PC-3 (cell line): ENCODE data around the gene PCBP1. TPM values are rescaled to one million over a fixed set of nuclear protein-coding genes. Genes with fewer than 3 reads are reported as not detected.

Experiments used
- ATAC-seq: fragments of 200-7000 bp; cut with Tn5 transposase; 2 replicates; pipeline ENCODE4 v1.9.1; 2020; ENCODE audit warnings: mild to moderate bottlenecking, moderate library complexity
- BruUV-seq: library from RNA; stranded (reverse); fragments of 400-500 nt; replicated peaks from 2 replicates; lab custom pipeline; 2021; lab: Mats Ljungman, UMichigan
- CTCF ChIA-PET: fragments of 300-600 bp; sonication (Branson Sonifier 250); formaldehyde crosslinking; loops from one replicate; lab custom pipeline; 2022; ENCODE audit warnings: antibody characterized with exemption; lab: Charles Lee
- POLR2A ChIA-PET: fragments of 300-600 bp; sonication (Branson Sonifier 250); formaldehyde crosslinking; loops from one replicate; lab custom pipeline; 2022; ENCODE audit warnings: antibody characterized with exemption; ENCODE audit not compliant: unreplicated experiment; lab: Charles Lee
- DNase-seq: peaks from one replicate; pipeline ENCODE4 v3.0.0-alpha.2; 2015
- H2AFZ ChIP-seq: fragments of 300-600 bp; sonication (generic); 2 replicates; pipeline ENCODE4 v1.6.0; 2016; ENCODE audit warnings: antibody characterized with exemption, low read length
- H3F3A ChIP-seq: fragments of 300-600 bp; sonication (generic); one replicate; pipeline ENCODE4 v1.6.0; 2017; ENCODE audit warnings: antibody characterized with exemption, low read length, control low read depth, mild to moderate bottlenecking; ENCODE audit not compliant: unreplicated experiment
- H3K27ac ChIP-seq: fragments of 300-600 bp; sonication (generic); 2 replicates; pipeline ENCODE4 v1.5.1; 2016; ENCODE audit warnings: mild to moderate bottlenecking, low read length
- H3K27me3 ChIP-seq: fragments of 300-600 bp; sonication (generic); 2 replicates; pipeline ENCODE4 v1.6.1; 2016; ENCODE audit warnings: low read length, mixed read lengths
- H3K36me3 ChIP-seq: fragments of 300-600 bp; sonication (generic); 2 replicates; pipeline ENCODE4 v1.6.1; 2016; ENCODE audit warnings: low read depth, mixed run types, low read length, mixed read lengths
- H3K4me1 ChIP-seq: fragments of 300-600 bp; sonication (generic); 2 replicates; pipeline ENCODE4 v1.5.1; 2016; ENCODE audit warnings: low read length; ENCODE audit not compliant: insufficient read depth
- H3K4me2 ChIP-seq: fragments of 300-600 bp; sonication (generic); 2 replicates; pipeline ENCODE4 v1.6.0; 2016; ENCODE audit warnings: low read length
- H3K4me3 ChIP-seq: fragments of 300-600 bp; sonication (generic); 2 replicates; pipeline ENCODE4 v1.5.1; 2016; ENCODE audit warnings: mild to moderate bottlenecking, low read length, mixed read lengths
- H3K79me2 ChIP-seq: fragments of 300-600 bp; sonication (generic); 2 replicates; pipeline ENCODE4 v1.6.1; 2017; ENCODE audit warnings: low read length, mixed read lengths
- H3K9ac ChIP-seq: fragments of 300-600 bp; sonication (generic); 2 replicates; pipeline ENCODE4 v1.6.0; 2016; ENCODE audit warnings: mild to moderate bottlenecking, low read length
- H3K9me2 ChIP-seq: fragments of 300-600 bp; sonication (generic); replicated peaks from 2 replicates; pipeline ENCODE4 v1.6.1; 2016; ENCODE audit warnings: mixed run types, low read length, mixed read lengths
- H3K9me3 ChIP-seq: fragments of 300-600 bp; sonication (generic); 2 replicates; pipeline ENCODE4 v1.6.1; 2016; ENCODE audit warnings: low read length, mixed read lengths
- H4K20me1 ChIP-seq: fragments of 300-600 bp; sonication (generic); 2 replicates; pipeline ENCODE4 v1.6.1; 2016; ENCODE audit warnings: low read length, mixed read lengths
- CTCF ChIP-seq: fragments of 300-600 bp; sonication (generic); conservative IDR thresholded peaks from 2 replicates; pipeline ENCODE4 v1.5.1; 2017; ENCODE audit warnings: antibody characterized with exemption, low read depth, mild to moderate bottlenecking, low read length
- EZH2 ChIP-seq: fragments of 300-600 bp; sonication (generic); IDR thresholded peaks from one replicate; pipeline ENCODE4 v1.6.1; 2017; ENCODE audit warnings: antibody characterized with exemption, mild to moderate bottlenecking, low read length; ENCODE audit not compliant: unreplicated experiment
- EZH2phosphoT487 ChIP-seq: fragments of 300-600 bp; sonication (generic); IDR thresholded peaks from 2 replicates; pipeline ENCODE4 v1.6.1; 2018; ENCODE audit warnings: mild to moderate bottlenecking, antibody characterized with exemption, low read length, borderline replicate concordance
- intact Hi-C: fragments of 100-400 bp; cut with micrococcal nuclease; formaldehyde crosslinking; loops from 2 replicates; pipeline ENCODE4 v1.9.0; 2023
- total RNA-seq: library from RNA; depleted of rRNA; stranded (reverse); fragments of >200 nt; gene quantifications from 2 replicates; pipeline ENCODE4 v1.2.3, GENCODE V29; 2014

Gene PCBP1
- total RNA-seq, 1 experiment from 2014 or later, result 39.2 TPM

- no peaks in the 10 kb centered on the region for H3K9me3 ChIP-seq
- intact Hi-C loops, result no loop called here
- DNase-seq, result no peak
- H3F3A ChIP-seq, result no peaks in the 10 kb centered on the region
- TF ChIP-seq EZH2 (no peak), EZH2phosphoT487 (no peak), CTCF (no peak)
- H3K79me2 ChIP-seq, result no peaks in the 10 kb centered on the region
- H3K27me3 ChIP-seq, result no peaks in the 10 kb centered on the region
- ATAC-seq, result no peak
- no peak overlapping the region for H3K9ac ChIP-seq
- BruUV-seq, result no TSS peak
- H3K9me2 ChIP-seq, result no peaks in the 10 kb centered on the region
- no peaks in the 10 kb centered on the region for H3K4me1 ChIP-seq
- no peak overlapping the region for H2AFZ ChIP-seq
- CTCF ChIA-PET, result no interaction called here
- H3K4me2 ChIP-seq, result no peak overlapping the region
- no peak overlapping the region for H3K27ac ChIP-seq
- H3K4me3 ChIP-seq, result no peak overlapping the region
- H4K20me1 ChIP-seq, result no peaks in the 10 kb centered on the region
- POLR2A ChIA-PET, result no interaction called here
- H3K36me3 ChIP-seq, result peaks cover 9% of the 10 kb centered on the region; the same call in 1 of the 2 replicates
These were observed 26.0 kb upstream of the PCBP1 start for GRCh38 chr2:70061317-70061716.

- intact Hi-C loops, result no loop called here
- CTCF ChIA-PET, result interaction anchor here (0.5 to 0.7 kb wide), 3 partner anchors 97 to 232 kb away, joined by 4 to 5 read pairs (median 4); no protein-coding TSS in a partner anchor
- TF ChIP-seq EZH2phosphoT487 (no peak), CTCF (peak; percentile 22; the same call in 1 of the 2 replicates)
These were observed 25.0 kb upstream of the PCBP1 start for GRCh38 chr2:70062270-70062669.

GRCh38 chr2:70068119-70068518 is 19.2 kb upstream of the PCBP1 start:
- H3K79me2 ChIP-seq, result no peaks in the 10 kb centered on the region
- H3K27me3 ChIP-seq, result no peaks in the 10 kb centered on the region
- no peaks in the 10 kb centered on the region for H4K20me1 ChIP-seq
- no peak overlapping the region for H3K4me3 ChIP-seq
- intact Hi-C loops, result no loop called here
- POLR2A ChIA-PET, result interaction anchor here (1.1 kb wide), 1 partner anchor 154 kb away, joined by 6 read pairs; the partner anchor contains the start of gene MXD1
- no peak overlapping the region for H3K9ac ChIP-seq
- H3K36me3 ChIP-seq, result peaks cover 5% of the 10 kb centered on the region; the same call in 1 of the 2 replicates
- H3K9me2 ChIP-seq, result no peaks in the 10 kb centered on the region
- BruUV-seq, result no TSS peak
- DNase-seq, result no peak
- ATAC-seq, result no peak
- CTCF ChIA-PET, result no interaction called here
- H3K4me2 ChIP-seq, result no peak overlapping the region
- no peak overlapping the region for H3K27ac ChIP-seq
- H3K9me3 ChIP-seq, result no peaks in the 10 kb centered on the region
- H3K4me1 ChIP-seq, result no peaks in the 10 kb centered on the region
- TF ChIP-seq CTCF (no peak), EZH2phosphoT487 (no peak), EZH2 (no peak)
- no peaks in the 10 kb centered on the region for H3F3A ChIP-seq
- H2AFZ ChIP-seq, result no peak overlapping the region

More at GRCh38 chr2:70062270-70062669, 25.0 kb upstream of the PCBP1 start:
- POLR2A ChIA-PET, result interaction anchor here (0.7 kb wide), 1 partner anchor 149 kb away, joined by 4 read pairs; no protein-coding TSS in a partner anchor
- Histone ChIP-seq H3K4me1 (no peaks in the 10 kb centered on the region), H4K20me1 (no peaks in the 10 kb centered on the region), H3F3A (no peaks in the 10 kb centered on the region), H3K79me2 (no peaks in the 10 kb centered on the region), H3K4me3 (no peak overlapping the region), H3K9ac (no peak overlapping the region), H3K4me2 (no peak overlapping the region), H3K9me3 (no peaks in the 10 kb centered on the region), H3K36me3 (peaks cover 9% of the 10 kb centered on the region; the same call in 1 of the 2 replicates), H3K27me3 (no peaks in the 10 kb centered on the region), H3K27ac (no peak overlapping the region), H3K9me2 (no peaks in the 10 kb centered on the region), H2AFZ (no peak overlapping the region)
- ATAC-seq (no peak), DNase-seq (no peak)
- no TSS peak for BruUV-seq
